ENCODE data around the gene GPC6.

GPC6 gene

GRCh38 chr13:93797463-93797862, 570.9 kb downstream of the GPC6 start:
- DNase-seq: no peak

GRCh38 chr13:93800342-93800741, 573.7 kb downstream of the GPC6 start:
- DNase-seq: no peak

- no peak for DNase-seq
These were observed 579.1 kb downstream of the GPC6 start for GRCh38 chr13:93805736-93806135.

GRCh38 chr13:93806861-93807260, 580.3 kb downstream of the GPC6 start:
- DNase-seq: no peak

GRCh38 chr13:93810264-93810663, 583.7 kb downstream of the GPC6 start:
- DNase-seq: no peak

- no peak for DNase-seq
These were observed 584.6 kb downstream of the GPC6 start for GRCh38 chr13:93811071-93811737.

- no peak for DNase-seq
These were observed 585.1 kb downstream of the GPC6 start for GRCh38 chr13:93811738-93812112.

GRCh38 chr13:93814658-93815057, 588.1 kb downstream of the GPC6 start:
- DNase-seq: no peak

GRCh38 chr13:93818345-93818744, 591.7 kb downstream of the GPC6 start:
- no peak for DNase-seq

- DNase-seq: no peak
These were observed 592.8 kb downstream of the GPC6 start for GRCh38 chr13:93819331-93819890.

GRCh38 chr13:93824286-93824685, 597.7 kb downstream of the GPC6 start:
- no peak for DNase-seq

- DNase-seq: no peak
These were observed 607.4 kb downstream of the GPC6 start for GRCh38 chr13:93834051-93834450.

- DNase-seq: no peak
These were observed 616.5 kb downstream of the GPC6 start for GRCh38 chr13:93843082-93843481.

GRCh38 chr13:93847162-93847561, 620.6 kb downstream of the GPC6 start:
- no peak for DNase-seq

GRCh38 chr13:93848247-93848646, 621.6 kb downstream of the GPC6 start:
- no peak for DNase-seq

GRCh38 chr13:93851236-93851635, 624.6 kb downstream of the GPC6 start:
- no peak for DNase-seq

- DNase-seq: no peak
These were observed 627.3 kb downstream of the GPC6 start for GRCh38 chr13:93853912-93854311.

- DNase-seq: no peak
These were observed 630.5 kb downstream of the GPC6 start for GRCh38 chr13:93857126-93857525.

GRCh38 chr13:93859716-93860115, 633.1 kb downstream of the GPC6 start:
- no peak for DNase-seq

- no peak for DNase-seq
These were observed 635.2 kb downstream of the GPC6 start for GRCh38 chr13:93861818-93862217.

- no peak for DNase-seq
These were observed 635.7 kb downstream of the GPC6 start for GRCh38 chr13:93862259-93862658.

- no peak for DNase-seq
These were observed 638.6 kb downstream of the GPC6 start for GRCh38 chr13:93865235-93865634.

GRCh38 chr13:93867481-93867880, 640.9 kb downstream of the GPC6 start:
- DNase-seq: no peak

- DNase-seq: no peak
These were observed 645.8 kb downstream of the GPC6 start for GRCh38 chr13:93872376-93872775.

- DNase-seq: no peak
These were observed 646.3 kb downstream of the GPC6 start for GRCh38 chr13:93872786-93873347.

Data from activated CD4-positive, alpha-beta T cell treated with anti-CD3 and anti-CD28 coated beads for 4 hours (primary cell).